ENCODE results near the gene CRIP2.

CRIP2 gene

DNA sequence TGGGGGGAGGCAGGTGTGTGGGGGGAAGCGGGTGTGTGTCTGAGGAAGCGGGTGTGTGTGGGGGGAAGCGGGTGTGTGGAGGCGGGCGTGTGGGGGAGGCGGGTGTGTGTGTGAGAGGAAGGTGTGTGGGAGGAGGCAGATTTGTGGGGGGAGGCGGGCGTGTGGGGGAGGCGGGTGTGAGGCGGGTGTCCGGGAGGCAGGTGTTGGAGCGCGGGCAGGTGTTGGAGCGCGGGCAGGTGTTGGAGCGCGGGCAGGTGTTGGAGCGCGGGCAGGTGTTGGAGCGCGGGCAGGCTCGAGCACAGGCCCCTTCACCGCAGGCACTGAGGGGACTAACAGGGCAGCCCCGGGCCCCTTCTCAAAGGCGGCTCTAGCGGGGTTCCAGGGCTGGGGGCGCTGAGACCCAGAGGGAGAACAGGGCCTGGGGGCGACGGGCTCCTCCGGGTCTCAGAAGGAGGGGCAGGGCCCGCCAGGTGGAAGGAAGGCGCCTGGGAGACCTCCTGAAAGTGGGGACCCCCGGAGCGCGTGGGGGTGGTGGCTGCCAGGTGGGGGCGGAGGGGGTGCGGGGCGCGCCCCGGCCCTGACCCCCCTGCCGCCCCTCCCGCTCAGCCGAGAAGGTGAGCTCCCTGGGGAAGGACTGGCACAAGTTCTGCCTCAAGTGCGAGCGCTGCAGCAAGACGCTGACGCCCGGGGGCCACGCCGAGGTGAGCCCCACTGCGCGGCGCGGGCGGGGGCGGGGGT lies 3.2 kb downstream of the CRIP2 start:
- peak; percentile 65 for DNase-seq

DNA sequence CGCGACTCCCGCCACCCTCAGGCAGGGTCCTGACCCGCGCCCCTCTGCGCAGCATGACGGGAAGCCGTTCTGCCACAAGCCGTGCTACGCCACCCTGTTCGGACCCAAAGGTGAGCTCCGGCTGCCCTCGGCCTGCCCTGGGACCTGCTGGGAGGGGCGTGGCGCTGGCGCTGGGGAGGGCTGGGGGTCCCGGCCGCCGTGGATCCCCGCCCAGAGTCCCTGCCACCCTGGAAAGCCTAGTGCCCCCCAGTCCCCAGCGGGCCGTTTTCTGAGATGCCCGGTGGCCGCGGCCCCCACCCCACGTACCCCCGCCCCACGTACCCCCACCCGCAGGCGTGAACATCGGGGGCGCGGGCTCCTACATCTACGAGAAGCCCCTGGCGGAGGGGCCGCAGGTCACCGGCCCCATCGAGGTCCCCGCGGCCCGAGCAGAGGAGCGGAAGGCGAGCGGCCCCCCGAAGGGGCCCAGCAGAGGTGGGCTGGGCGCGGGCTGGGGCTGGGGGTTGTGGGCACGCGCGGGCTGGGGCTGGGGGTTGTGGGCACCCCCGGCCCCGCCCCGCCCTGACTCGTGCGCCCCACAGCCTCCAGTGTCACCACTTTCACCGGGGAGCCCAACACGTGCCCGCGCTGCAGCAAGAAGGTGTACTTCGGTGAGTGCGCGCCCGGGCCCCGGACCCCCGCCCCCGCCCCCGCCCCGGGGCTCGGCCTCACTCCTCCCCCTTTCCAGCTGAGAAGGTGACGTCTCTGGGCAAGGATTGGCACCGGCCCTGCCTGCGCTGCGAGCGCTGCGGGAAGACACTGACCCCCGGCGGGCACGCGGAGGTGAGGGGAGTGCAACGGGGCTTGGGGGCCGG lies 4.0 kb downstream of the CRIP2 start:
- no peak for DNase-seq

DNA sequence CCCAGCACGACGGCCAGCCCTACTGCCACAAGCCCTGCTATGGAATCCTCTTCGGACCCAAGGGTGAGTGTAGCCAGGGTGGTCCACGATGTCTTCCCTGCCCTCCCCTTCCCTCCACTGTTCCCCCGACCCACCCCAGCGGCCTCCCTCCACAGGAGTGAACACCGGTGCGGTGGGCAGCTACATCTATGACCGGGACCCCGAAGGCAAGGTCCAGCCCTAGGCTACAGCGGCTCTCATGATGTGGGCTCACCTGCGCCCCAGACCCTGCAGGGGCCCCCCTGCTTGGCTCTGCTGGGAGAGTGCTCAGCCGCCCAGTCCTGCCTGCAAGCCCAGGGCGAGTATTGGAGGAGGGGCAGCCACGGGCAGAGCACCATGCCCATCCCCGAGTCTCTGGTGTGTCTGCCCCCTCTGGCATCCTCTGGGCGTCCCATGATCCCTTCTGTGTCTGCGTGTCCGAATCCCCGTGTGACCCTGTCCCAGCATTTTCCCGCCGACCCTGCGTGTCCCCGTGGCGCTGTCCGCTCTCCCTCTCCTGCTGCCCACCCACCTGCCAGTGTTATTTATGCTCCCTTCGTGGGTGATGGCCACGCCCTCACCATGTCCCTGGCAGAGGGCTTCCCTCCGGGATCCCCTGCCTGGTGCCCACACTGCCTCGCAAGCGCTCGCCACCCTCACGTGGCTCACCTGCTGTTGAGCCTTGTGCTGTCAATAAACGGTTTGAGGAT lies 5.0 kb downstream of the CRIP2 start:
- no peak for DNase-seq

DNA sequence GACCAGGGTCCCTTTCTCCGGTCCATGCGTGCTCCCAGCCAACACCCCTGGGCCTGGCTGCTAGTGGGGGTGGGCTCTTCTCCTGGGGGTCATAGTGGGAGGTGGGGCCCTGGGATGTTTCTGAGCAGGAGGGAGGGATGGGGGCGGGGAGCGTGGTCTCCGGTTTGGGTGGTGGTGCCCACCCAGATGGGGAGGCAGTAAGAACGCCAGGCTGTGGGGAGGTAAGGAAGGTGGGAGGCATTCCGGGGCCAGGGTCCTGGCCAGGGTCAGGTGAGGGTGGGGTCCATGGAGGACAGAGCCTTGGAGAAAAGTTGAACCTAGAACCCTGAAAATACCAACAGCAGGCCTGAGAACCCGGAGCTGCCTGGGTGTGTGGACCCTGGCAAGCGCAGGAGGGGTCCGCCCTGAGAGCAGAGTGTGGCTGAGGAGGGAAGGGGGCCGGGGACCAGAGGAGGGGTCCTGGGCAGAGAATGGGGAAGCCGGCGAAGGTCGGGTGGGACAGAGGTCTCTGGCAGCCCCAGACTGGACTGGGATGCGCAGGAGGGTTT lies 5.7 kb downstream of the CRIP2 start:
- no peak for DNase-seq

DNA sequence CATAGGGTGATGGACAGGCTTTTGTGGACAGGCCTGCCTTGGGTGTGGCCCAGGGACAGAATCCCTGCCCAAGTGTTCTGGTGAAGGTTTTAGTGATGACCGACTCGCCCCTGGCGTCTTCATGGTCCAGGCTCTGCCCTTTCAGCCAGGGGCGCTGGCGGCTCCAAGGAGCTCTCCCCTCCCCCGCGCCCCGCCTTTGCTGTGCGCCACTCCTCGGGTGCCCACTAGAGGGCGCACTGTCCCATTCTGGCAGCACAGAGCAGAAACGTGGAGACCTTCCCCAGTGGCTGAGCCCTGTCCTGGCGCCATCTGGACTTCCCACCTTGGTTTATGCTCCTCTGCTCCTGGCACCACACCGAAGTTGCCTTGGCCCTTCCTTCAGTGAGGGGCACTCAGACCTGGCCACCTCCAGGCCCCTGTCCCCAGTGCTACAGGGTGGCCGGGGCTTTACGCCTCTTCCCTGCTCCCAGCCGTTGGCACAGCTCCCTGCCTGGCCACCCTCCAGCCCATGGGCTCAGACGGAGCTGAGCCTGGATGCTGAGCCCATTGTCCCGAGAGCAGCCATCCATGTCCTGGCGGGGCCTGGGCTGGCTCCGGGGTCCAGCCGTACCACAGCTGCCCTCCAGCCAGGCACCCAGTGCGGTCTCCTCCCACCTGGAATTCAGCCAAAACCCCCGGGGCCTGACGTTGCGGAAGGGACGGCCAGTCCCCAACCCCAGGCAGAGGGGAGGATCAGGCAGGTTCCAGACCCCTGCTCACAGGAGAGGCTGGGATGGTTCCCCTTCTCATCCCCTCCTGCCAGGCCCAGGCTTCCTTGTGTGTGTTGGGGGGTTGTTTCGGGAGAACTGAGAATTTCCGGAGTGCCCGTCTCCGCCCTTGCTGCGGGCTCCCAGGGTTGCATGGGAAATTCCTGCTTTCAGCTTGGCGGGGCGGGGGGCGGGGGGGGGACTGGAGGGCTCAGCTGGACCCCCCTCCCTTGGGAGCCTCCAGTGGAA lies 6.5 kb downstream of the CRIP2 start:
- peak; percentile 98 for DNase-seq

DNA sequence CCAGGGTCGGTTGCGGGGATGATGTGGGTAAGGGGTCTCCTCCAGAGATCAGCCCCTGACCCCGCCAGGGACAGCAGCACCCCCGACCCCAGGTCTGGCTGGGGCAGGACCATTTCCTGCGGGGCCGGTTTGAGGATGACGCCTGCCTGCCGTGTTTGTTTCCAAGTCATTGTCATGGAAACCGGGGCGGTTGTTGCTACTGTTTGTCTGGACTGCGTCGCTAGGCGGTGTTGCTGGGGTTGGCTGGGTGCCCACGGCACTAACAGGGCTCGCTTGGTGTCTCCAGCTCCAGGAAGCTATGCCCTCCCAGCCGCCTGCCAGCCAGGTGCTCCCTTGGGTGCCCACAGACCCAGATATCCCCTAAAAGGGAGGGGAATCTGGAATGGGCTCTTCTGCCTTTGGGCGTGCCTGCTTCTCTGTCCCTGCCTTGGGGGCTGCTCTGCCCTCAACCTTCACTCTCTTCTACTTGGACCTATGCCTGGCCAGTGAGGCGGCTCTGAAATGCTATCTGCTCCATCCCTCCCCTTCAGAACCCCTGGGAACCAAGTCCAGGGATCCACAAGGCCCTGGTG lies 7.4 kb downstream of the CRIP2 start:
- DNase-seq: peak; percentile 95

DNA sequence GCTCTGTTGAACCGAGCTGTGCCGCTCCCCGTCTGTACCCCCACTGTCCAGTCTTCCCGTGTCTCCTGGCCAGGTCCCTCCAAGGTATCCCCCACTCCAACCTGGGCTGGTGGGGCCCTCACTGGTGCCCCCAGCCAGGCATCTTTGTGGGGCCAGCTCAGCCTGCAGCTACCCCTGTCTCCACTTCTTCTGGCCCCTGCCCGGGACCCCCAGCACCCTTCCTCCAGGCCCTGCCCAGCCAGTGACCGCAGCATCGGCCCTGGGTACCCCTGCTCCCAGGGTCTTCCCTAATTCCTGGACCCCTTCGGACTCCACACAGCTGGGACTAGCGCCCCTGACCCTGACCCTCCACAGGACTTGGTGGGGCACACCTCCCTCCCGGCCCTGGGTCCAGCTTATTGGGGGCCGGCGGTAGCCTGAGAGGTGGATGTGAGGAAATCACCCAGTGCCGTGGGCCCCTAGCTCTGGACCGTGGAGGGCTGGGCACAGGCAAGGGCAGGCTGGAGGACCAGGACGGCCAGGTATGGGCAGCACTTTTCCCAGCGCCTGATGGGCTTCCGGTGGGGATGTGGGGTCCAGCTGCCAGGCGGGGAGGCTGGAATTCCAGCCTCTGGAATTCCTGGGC lies 8.0 kb downstream of the CRIP2 start:
- DNase-seq: no peak

DNA sequence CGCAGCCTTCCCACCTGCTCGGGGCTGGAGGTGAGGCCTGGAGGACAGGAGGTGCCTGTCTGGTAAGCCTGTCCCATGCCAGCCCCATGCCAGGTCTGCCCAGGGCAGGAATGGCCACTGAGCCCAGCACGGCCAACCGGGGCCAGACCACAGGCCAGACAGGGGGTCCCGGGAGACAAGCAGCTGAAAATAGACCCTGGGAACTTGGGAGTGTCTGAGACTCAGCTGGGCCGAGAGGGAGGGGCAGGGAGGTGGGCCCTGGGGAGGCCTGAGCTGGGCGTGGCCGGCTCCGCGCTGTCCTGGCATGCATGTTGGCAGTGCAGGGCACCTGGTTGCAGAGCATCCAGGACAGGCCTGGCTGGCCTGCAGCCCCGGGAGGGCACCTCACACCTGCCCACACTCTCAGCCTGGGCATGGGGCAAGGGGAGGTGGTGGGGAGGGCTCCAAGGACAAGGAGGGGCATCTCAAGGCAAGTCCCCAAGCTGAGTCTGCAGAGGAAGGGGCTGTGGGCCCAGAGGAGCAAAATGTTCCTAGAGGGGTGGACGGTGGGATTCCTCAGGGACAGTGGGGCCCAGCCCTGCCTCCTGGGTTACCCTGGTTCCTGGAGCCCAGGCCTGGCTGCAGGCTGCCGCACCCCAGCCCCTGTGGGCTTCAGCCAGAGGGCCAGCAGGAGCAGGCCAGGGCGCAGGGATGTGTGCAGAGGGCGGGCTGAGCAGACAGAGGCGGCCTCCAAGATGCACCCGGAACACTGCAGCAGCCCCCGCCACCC lies 8.9 kb downstream of the CRIP2 start:
- DNase-seq: no peak

DNA sequence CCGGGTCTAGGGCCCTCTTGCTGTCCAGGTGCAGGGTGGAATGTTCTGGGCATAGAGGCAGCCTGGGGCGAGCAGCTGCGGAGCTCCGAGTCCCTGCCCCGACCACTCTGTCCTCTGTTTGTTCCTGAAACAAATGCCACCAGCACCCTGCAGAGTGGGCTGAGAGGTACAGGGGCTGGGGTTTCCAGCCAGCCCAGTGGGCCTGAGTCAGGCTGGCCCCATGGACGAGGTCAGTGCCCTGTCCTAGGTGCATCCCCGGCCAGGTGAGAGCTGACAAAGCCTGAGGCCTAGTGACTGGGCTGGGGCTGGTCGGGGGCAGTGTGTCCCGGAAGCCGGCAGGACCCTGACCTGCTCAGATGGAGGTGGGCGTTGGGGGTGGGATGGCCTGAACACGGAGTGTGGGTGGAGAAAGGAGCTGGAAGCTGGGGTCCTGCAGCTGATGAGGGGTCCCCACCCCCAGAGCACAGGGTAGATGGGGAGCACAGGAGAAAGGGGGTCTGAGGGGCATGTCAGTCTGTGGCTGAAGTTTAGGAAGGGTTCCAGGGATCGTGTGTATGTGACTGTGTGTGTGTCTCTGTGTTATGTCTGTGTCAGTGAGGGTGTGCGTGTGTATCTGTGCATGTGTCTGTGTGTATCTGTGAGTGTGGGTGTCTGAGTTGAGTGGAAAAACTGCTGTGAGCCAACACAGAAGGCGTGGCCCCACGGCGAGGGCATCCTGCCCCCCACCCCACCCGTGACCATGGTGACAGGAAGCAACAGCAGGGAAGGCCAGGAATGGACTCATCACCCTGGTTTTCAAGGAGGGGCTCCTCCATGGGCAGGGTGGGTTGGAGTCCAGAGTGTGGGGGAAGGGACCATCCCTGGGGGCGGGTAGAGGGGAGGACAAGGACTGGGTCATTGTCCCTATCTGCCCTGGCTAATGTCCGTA lies 9.7 kb downstream of the CRIP2 start:
- DNase-seq: peak; percentile 71

DNA sequence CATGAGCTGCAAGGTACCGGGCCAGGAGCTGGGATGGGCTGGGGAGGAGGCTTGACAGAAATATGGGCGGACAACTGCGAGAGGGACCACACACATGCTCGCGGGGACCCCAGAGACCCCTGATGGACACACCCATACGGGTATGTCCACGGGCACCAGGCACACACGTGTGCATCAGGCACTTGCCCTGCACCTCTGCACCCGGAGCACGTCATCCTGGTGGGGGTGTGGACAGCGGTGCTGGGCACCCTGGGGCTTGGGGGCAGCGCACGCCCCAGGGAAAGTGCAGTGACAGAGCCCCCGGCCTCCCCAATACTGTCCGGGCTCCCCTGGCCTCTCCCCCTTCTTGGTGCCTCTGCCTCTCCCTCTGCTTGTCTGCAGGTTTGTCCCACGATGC lies 10.4 kb downstream of the CRIP2 start:
- DNase-seq: no peak

DNA sequence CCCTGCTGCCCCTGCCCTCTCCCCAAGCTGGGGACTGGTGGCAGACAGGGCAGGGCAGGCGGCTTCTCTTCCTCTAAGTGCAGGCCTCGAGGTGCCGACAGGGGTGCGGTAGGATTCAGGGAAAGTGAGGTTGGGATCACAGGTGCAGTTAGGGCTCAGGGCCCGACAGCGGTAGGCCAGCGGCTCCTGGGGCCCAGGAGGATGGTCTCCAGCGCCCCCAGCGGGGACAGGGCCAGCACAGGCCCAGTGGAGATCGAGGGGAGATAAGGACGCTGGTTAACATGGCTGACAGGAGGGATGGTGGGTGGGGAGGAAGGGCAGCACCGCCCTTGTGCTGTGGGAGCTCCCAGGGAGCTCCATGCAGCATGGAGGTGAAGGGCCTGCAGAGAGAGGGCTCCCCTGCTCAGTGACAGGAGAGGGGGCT lies 11.1 kb downstream of the CRIP2 start:
- no peak for DNase-seq

DNA sequence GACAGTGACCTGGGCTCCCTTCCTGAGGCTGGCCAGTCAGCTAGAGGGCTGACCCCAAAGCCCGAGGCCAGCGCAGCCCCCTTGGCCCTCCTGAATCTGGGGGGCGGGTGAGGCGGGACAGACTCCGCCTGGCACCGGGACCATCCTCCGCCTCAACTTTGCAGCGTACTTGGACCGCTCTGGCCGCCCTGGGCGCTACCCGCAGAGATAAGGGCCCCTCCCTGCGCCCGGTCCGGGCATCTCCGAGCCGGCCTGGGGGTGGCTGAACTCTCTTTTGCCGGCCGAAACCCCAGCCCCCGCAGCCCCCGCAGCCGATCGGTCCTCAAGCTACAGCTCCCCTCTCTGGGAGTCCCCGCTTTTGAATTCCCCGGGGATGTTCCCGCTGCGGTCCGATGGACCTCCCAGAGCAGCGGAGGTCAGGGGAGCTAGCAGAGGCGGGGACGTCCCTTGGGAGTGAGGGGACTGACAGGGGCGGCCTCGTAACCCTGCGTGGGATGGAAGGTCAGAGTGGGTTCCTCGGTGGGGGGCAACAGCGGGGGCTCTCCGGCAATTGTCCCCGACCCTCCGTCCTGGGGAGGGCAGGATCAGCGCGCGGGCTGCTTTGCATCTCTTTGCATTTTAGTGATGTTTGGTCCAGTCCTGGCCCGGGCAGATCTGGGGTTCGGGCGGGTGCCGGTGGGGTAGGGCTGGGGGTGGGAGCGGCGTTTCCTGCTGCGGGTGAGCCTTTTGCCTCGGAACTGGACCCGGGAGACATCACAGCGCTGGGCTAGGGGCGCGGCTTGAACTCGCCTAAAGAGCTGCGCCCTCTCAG lies 11.7 kb downstream of the CRIP2 start, which contains the start of gene CRIP1:
CRIP1 (plus strand) TSS at position 724 of the 811 bp plus-strand sequence. CDS start 374 bp downstream, outside the sequence.
- DNase-seq: no peak

DNA sequence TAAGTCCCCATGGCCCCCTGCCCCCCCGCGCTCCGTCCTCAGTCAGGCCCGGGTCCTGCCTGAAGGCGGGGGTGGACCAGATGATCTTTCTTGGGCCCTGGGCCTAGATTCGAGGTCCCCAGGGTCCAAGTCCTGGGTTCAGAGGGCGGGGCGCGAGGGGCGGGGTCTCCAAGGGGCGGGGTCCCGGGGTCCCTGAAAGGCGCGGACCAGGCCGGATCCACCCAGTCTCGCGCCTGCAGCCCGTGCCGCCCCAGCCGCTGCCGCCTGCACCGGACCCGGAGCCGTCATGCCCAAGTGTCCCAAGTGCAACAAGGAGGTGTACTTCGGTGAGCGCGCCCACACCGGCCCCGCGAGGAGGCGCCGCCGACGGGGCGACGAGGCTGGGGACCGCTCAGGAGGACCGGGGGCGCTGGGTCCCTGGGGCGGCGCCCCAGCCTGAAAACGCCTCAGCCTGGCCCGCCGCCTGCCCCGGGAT lies 12.4 kb downstream of the CRIP2 start:
- peak; percentile 69 for DNase-seq

DNA sequence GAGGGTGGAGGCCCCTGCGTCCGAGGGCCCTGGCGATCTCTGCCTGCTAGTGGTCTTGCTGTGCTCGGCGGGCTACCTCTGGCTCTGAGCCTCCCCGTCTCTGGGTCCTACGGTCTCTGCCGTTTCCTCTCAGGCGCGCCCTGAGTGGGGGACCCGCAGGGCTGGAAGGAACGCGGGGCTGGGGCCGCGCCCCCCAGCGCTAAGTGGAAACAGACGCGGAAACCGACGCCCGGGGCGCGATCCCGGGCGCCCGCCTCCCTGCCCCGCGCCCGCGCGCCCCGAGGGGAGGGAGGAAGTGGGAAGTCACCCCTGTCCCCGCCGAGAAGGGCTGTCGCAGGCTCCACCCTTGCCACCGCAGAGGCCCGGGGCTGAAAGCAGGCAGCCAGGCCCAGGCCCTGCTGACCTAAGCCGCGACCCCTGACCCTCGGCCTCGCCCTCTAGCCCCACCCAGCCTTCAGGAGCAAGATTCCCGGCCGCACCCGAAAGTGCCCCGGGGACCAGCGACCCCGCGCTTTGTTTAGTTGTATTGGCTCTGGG lies 12.9 kb downstream of the CRIP2 start:
- DNase-seq: peak; percentile 73

DNA sequence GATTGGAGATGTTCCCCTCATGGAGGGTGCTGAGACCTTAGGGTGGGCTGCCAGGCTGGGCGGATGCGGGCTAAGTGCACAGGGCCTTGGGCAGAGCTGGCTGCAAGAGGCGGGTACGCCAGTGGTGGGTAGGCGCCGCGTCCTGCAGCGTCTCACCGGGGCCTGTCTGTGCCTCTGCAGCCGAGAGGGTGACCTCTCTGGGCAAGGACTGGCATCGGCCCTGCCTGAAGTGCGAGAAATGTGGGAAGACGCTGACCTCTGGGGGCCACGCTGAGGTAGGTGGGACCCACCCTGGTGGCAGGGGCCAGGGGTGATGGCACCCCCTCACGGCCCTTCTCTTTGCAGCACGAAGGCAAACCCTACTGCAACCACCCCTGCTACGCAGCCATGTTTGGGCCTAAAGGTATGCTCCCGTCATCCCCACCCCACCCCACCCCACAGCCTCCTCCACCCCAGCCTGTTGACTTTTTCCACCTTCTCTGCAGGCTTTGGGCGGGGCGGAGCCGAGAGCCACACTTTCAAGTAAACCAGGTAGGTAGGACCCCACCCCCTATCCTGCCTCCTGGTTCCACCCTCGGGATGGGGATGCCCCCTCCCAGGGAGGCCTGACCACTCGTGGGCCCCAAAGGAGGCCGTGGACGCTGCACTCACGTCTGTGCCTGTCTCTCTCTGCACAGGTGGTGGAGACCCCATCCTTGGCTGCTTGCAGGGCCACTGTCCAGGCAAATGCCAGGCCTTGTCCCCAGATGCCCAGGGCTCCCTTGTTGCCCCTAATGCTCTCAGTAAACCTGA lies 13.6 kb downstream of the CRIP2 start:
- DNase-seq: no peak

DNA sequence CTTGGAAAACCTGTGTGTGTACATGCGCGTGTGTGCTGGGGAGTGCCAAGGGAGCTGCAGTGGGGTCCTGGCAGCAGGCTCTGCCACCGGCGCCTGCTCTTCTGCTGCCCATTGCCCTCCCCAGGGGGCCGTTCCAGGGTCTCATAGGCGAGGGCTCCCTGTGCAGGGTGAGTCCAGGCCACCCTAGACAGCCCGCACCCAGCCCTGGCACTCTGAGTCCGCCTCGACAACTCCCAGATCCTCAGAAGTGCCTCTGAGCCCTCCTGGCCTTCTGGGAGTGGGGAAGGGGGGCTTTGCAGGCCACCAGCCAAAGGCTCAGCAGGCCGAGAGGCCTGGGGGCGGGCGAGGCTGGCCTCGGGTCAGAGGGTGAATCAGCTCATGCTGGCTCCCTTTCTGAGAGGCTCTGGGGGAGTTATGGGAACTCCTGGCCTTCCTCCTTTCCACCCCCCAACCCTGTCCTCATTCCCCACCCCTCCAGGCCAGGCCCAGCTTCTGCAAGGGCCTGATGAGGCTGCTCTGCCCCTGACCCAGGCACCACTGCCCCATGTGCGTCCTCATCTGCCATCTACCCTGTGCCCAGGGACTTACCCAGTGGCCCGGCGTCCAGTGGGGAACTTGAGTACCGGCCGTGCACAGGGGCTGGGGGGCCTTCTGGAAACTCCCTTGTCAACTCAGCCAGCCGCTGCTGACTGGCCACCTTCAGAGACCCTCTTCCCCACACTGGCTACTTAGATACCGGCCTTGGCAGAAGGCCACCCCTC lies 14.3 kb downstream of the CRIP2 start:
- peak; percentile 54 for DNase-seq
